ENCODE measurements around the gene ELAPOR1.
"Not testable (repeated sequence)": the region's sequence is repeated elsewhere in the genome, so short reads cannot be mapped to it uniquely, and the experiment has no call there.

The ELAPOR1 gene

GRCh38 chr1:109140392-109140791 is 26.5 kb downstream of the ELAPOR1 start:
- no peak for DNase-seq

- no peak for DNase-seq
These were observed 28.3 kb downstream of the ELAPOR1 start for GRCh38 chr1:109142260-109142659.

GRCh38 chr1:109142725-109143124 is 28.8 kb downstream of the ELAPOR1 start:
- DNase-seq: not testable (repeated sequence)

- DNase-seq: no peak
These were observed 35.2 kb downstream of the ELAPOR1 start for GRCh38 chr1:109148987-109149561.

- DNase-seq: no peak
These were observed 36.1 kb downstream of the ELAPOR1 start for GRCh38 chr1:109149874-109150601.

GRCh38 chr1:109151146-109151990 is 37.5 kb downstream of the ELAPOR1 start:
- no peak for DNase-seq

GRCh38 chr1:109152196-109152595 is 38.3 kb downstream of the ELAPOR1 start:
- DNase-seq: no peak

- no peak for DNase-seq
These were observed 43.0 kb downstream of the ELAPOR1 start for GRCh38 chr1:109156916-109157385.

- no peak for DNase-seq
These were observed 44.5 kb downstream of the ELAPOR1 start for GRCh38 chr1:109158433-109158832.

- DNase-seq: no peak
These were observed 45.4 kb downstream of the ELAPOR1 start for GRCh38 chr1:109159326-109159725.

- no peak for DNase-seq
These were observed 46.3 kb downstream of the ELAPOR1 start for GRCh38 chr1:109160071-109160840.

- DNase-seq: no peak
These were observed 48.1 kb downstream of the ELAPOR1 start for GRCh38 chr1:109161858-109162606.

GRCh38 chr1:109162626-109163025 is 48.7 kb downstream of the ELAPOR1 start:
- no peak for DNase-seq

- DNase-seq: no peak
These were observed 49.6 kb downstream of the ELAPOR1 start for GRCh38 chr1:109163551-109163950.

All from activated CD4-positive, alpha-beta T cell treated with anti-CD3 and anti-CD28 coated beads for 1 hour (primary cell).